Glutamatergic neuron (in vitro differentiated cells): ENCODE measurements around the gene CCDC51. TPM values are rescaled to one million over a fixed set of nuclear protein-coding genes. Genes with fewer than 3 reads are reported as not detected.
A peak's percentile ranks its signal among the peaks of the same experiment; 100 is the strongest.

Experiments used
- DNase-seq: peaks from one replicate; pipeline ENCODE4 v3.0.0; 2022
- H3K27ac Mint-ChIP-seq: one replicate; pipeline ENCODE4 v1.8.0; 2020; ENCODE audit warnings: mild to moderate bottlenecking, mixed read lengths, inconsistent platforms; ENCODE audit not compliant: unreplicated experiment
- H3K27me3 Mint-ChIP-seq: one replicate; pipeline ENCODE4 v1.8.0; 2020; ENCODE audit warnings: mild to moderate bottlenecking, moderate library complexity, mixed read lengths, inconsistent platforms; ENCODE audit not compliant: unreplicated experiment
- H3K36me3 Mint-ChIP-seq: one replicate; pipeline ENCODE4 v1.8.0; 2020; ENCODE audit warnings: mild to moderate bottlenecking, mixed read lengths, inconsistent platforms; ENCODE audit not compliant: unreplicated experiment
- H3K4me1 Mint-ChIP-seq: one replicate; pipeline ENCODE4 v1.8.0; 2020; ENCODE audit warnings: mild to moderate bottlenecking, low read depth, mixed read lengths, inconsistent platforms; ENCODE audit not compliant: unreplicated experiment
- H3K4me3 Mint-ChIP-seq: one replicate; pipeline ENCODE4 v1.8.0; 2020; ENCODE audit warnings: mild to moderate bottlenecking, mixed read lengths, inconsistent platforms; ENCODE audit not compliant: unreplicated experiment
- H3K9me3 Mint-ChIP-seq: one replicate; pipeline ENCODE4 v1.8.0; 2020; ENCODE audit warnings: mild to moderate bottlenecking, moderate library complexity, mixed read lengths, inconsistent platforms; ENCODE audit not compliant: unreplicated experiment
- CTCF ChIP-seq: fragments of 200-600 bp; sonication (generic); IDR thresholded peaks from one replicate; pipeline ENCODE4 v1.5.0; 2021; ENCODE audit not compliant: partially characterized antibody, unreplicated experiment
- total RNA-seq: library from RNA; stranded (reverse); fragmentation: NEBNext Ultra II Directional; extraction: Animal tissue kit (Norgen Biotek cat#: 25700); gene quantifications from one replicate; pipeline ENCODE4 v1.2.1, GENCODE V29; 2021; ENCODE audit not compliant: unreplicated experiment

The CCDC51 gene
- total RNA-seq, 1 donor from 2014 or later, result 15.3 TPM

- H3K27me3 Mint-ChIP-seq, result peaks cover 6% of the 10 kb centered on the region
- H3K9me3 Mint-ChIP-seq, result peaks cover 4% of the 10 kb centered on the region
- no peaks in the 10 kb centered on the region for H3K36me3 Mint-ChIP-seq
- no peak for TF ChIP-seq CTCF
- H3K4me3 Mint-ChIP-seq, result no peak overlapping the region
- DNase-seq, result peak; percentile 7
- H3K27ac Mint-ChIP-seq, result no peak overlapping the region
- no peaks in the 10 kb centered on the region for H3K4me1 Mint-ChIP-seq
Observed at GRCh38 chr3:48406443-48407431, 33.2 kb downstream of the CCDC51 start.

DNA sequence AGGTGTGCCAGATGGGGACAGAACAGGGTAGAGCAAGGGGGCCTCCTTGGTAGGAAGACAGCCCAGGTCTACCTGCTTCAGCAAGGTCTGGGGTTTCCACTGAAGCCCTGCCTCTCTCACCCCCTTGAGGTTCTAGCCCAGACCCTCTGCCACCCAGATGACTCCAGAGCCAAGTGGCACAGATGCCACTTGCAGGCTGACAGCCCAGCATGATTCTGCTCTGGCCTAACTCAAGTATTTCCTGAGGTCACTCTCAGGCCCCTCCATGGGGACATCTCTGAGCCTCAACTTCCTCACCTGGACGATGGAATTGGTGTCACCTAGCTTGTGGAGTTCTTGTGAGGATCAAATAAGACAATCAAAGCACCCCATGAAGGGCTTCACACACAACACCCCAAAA lies 33.9 kb downstream of the CCDC51 start:
- no peak for TF ChIP-seq CTCF
- DNase-seq, result peak; percentile 1
- H3K36me3 Mint-ChIP-seq, result no peaks in the 10 kb centered on the region
- H3K27ac Mint-ChIP-seq, result no peak overlapping the region
- no peaks in the 10 kb centered on the region for H3K4me1 Mint-ChIP-seq
- peaks cover 5% of the 10 kb centered on the region for H3K9me3 Mint-ChIP-seq
- H3K27me3 Mint-ChIP-seq, result peaks cover 6% of the 10 kb centered on the region
- H3K4me3 Mint-ChIP-seq, result no peak overlapping the region

DNA sequence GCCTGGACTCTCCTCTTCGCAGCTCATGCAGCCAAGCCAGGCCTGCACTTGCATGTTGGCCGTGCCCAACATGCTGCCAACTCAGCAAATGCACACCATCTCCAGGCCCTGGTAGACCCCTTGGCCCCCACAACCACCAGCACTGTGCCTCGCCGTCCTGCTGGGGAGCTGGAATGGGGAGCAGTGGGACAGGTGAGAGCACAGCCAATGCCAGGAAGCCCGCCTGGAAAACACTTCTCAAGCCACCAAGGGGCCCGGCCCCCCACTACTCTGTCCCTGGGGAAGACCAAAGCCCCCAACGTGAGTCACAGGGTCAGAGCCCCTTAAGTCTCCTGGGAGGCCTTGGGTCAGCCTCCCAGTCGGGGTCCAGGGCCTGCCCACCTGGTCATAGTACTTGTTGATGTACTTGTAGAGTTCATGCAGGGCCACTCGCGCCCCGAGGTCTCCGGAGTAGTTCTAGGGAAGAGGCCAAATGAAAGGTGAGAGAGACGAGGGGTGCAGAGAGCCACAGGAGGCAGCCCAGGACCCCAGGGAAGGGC lies 34.5 kb downstream of the CCDC51 start:
- Mint-ChIP-seq H3K4me1 (no peaks in the 10 kb centered on the region), H3K4me3 (no peak overlapping the region), H3K36me3 (no peaks in the 10 kb centered on the region), H3K27ac (no peak overlapping the region), H3K27me3 (peaks cover 6% of the 10 kb centered on the region), H3K9me3 (peaks cover 5% of the 10 kb centered on the region)
- no peak for TF ChIP-seq CTCF
- DNase-seq, result no peak

GRCh38 chr3:48404440-48405342 lies 35.2 kb downstream of the CCDC51 start:
- Mint-ChIP-seq H3K9me3 (peaks cover 7% of the 10 kb centered on the region), H3K36me3 (no peaks in the 10 kb centered on the region), H3K27me3 (peaks cover 6% of the 10 kb centered on the region), H3K4me1 (no peaks in the 10 kb centered on the region), H3K27ac (no peak overlapping the region), H3K4me3 (no peak overlapping the region)
- no peak for TF ChIP-seq CTCF
- no peak for DNase-seq
